ENCODE results near the gene GAPT. TPM values are rescaled to one million over a fixed set of nuclear protein-coding genes. Genes with fewer than 3 reads are reported as not detected.
A peak's percentile ranks its signal among the peaks of the same experiment; 100 is the strongest.

The GAPT gene
- total and polyA plus RNA-seq, 12 donors = 0.28 to 2.2 (median 0.65) TPM; not detected in 1

- no peaks in the 10 kb centered on the region for H3K9me3 ChIP-seq (replicated peaks in 1 of 3)
- WGBS, 4 donors = 0% methylated on average over 89 of the region's 89 CpGs; no CpG with 5 or more reads in 2 of the 4 donors
These were observed 31.1 kb upstream of the GAPT start, which contains the start of gene PLK2 for GRCh38 chr5:58460002-58460731. TSS of gene PLK2 (minus strand) at chr5:58460086. CDS start at chr5:58459959, 127 bp downstream.

GRCh38 chr5:58460732-58461286 lies 30.4 kb upstream of the GAPT start:
- H3K4me3 ChIP-seq = peak overlapping the region in 2 of 4 donors; percentile 63 to 85
- peaks cover 0 to 10% of the 10 kb centered on the region in 2 donors for H3K36me3 ChIP-seq (replicated peaks in 1 of 2)
- intact Hi-C loops (cut with DNase I) = loop anchor here (5.0 to 10.0 kb wide), 3 partner anchors 956 to 1164 kb away; no protein-coding TSS in a partner anchor
- H3K27me3 ChIP-seq = no peaks in the 10 kb centered on the region
- WGBS, 4 donors = 7 to 46% (median 12%) methylated on average over 3 to 30 of the region's 30 CpGs
- H3K27ac ChIP-seq = peak overlapping the region; percentile 80 to 95 (median 92)
- peaks cover 0 to 10% of the 10 kb centered on the region in 2 donors for H3K4me1 ChIP-seq (replicated peaks in 1 of 2)
- peak; percentile 86 to 97 (median 93) for DNase-seq
- no peaks in the 10 kb centered on the region for H3K9me3 ChIP-seq (replicated peaks in 1 of 3)
- no peak for TF ChIP-seq POLR2A (IDR thresholded peaks at IDR 0.05)
- peak; percentile 58 to 88 (median 74) for TF ChIP-seq CTCF (IDR thresholded peaks at IDR 0.05)

More at GRCh38 chr5:58460002-58460731, 31.1 kb upstream of the GAPT start, which contains the start of gene PLK2:
- peaks cover 0 to 14% of the 10 kb centered on the region in 2 donors for H3K36me3 ChIP-seq (replicated peaks in 1 of 2)
- peaks cover 0 to 10% of the 10 kb centered on the region in 2 donors for H3K4me1 ChIP-seq (replicated peaks in 1 of 2)
- no peaks in the 10 kb centered on the region for H3K27me3 ChIP-seq
- intact Hi-C loops (cut with DNase I) = loop anchor here (5.0 to 10.0 kb wide), 3 partner anchors 955 to 1163 kb away; no protein-coding TSS in a partner anchor
- peak within 1 kb of the TSS; percentile 24 to 85 (median 50) for H3K4me3 ChIP-seq
- H3K27ac ChIP-seq = peak within 1 kb of the TSS; percentile 80 to 95 (median 92)
- peak in 3 of 6 experiments; percentile 24 to 82 (median 69) for TF ChIP-seq CTCF (IDR thresholded peaks at IDR 0.05)
- peak; percentile 99 for TF ChIP-seq POLR2A (IDR thresholded peaks at IDR 0.05)
- peak; percentile 86 to 97 (median 93) for DNase-seq

GRCh38 chr5:58462154-58462553 lies 29.1 kb upstream of the GAPT start:
- H3K27me3 ChIP-seq = no peaks in the 10 kb centered on the region
- no peak for TF ChIP-seq POLR2A (IDR thresholded peaks at IDR 0.05)
- no peak for TF ChIP-seq CTCF (IDR thresholded peaks at IDR 0.05)
- DNase-seq = no peak
- WGBS, 4 donors = 73 to 84% (median 79%) methylated on average over 3 of the region's 3 CpGs
- peaks cover 0 to 2% of the 10 kb centered on the region in 2 donors for H3K4me1 ChIP-seq (replicated peaks in 1 of 2)
- no peak overlapping the region for H3K27ac ChIP-seq
- intact Hi-C loops (cut with DNase I) = loop anchor here (5.0 to 10.0 kb wide), 3 partner anchors 957 to 1165 kb away; no protein-coding TSS in a partner anchor
- peaks cover 0 to under 1% of the 10 kb centered on the region in 2 donors for H3K36me3 ChIP-seq (replicated peaks in 1 of 2)
- no peaks in the 10 kb centered on the region for H3K9me3 ChIP-seq (replicated peaks in 1 of 3)
- no peak overlapping the region for H3K4me3 ChIP-seq

- TF ChIP-seq POLR2A (IDR thresholded peaks at IDR 0.05) = no peak
- TF ChIP-seq CTCF (IDR thresholded peaks at IDR 0.05) = peak; percentile 32 to 84 (median 72)
- H3K36me3 ChIP-seq (replicated peaks in 1 of 2) = no peaks in the 10 kb centered on the region
- peak in 5 of 7 donors; percentile 17 to 60 (median 40) for DNase-seq
- H3K9me3 ChIP-seq (replicated peaks in 1 of 3) = no peaks in the 10 kb centered on the region
- 3 to 7% (median 5%) methylated on average over 4 of the region's 4 CpGs for WGBS, 4 donors
- H3K4me1 ChIP-seq (replicated peaks in 1 of 2) = no peaks in the 10 kb centered on the region
- H3K4me3 ChIP-seq = no peak overlapping the region
- H3K27me3 ChIP-seq = no peaks in the 10 kb centered on the region
- H3K27ac ChIP-seq = no peak overlapping the region
- intact Hi-C loops (cut with DNase I) = loop anchor here (5.0 to 10.0 kb wide), 3 partner anchors 958 to 1165 kb away; no protein-coding TSS in a partner anchor
These were observed 28.5 kb upstream of the GAPT start for GRCh38 chr5:58462623-58463230.

Measured in adrenal gland (tissue), 12 donors.